HepG2 (cell line): ENCODE measurements around the gene ARHGAP33. TPM values are rescaled to one million over a fixed set of nuclear protein-coding genes. Genes with fewer than 3 reads are reported as not detected.

Experiments
- ASH2L ChIP-seq: fragments of 300-600, 200-600 bp; sonication (generic); IDR thresholded peaks from 2 replicates; pipeline ENCODE4 v1.7.0; 2017; ENCODE audit warnings: low read depth, mild to moderate bottlenecking, moderate library complexity, mixed read lengths, low read length; ENCODE audit not compliant: insufficient read length
- CEBPB ChIP-seq: IDR thresholded peaks from 2 replicates; pipeline ENCODE4 v1.6.1; 2011; ENCODE audit warnings: low read depth, low read length, improper control_type of control experiment, borderline replicate concordance
- CREM ChIP-seq, 2 experiments: sonication (generic) in 1 of 2; formaldehyde crosslinking in 1 of 2; IDR thresholded peaks; 2 replicates each; pipeline versions ENCODE4 v1.4.0 to v1.6.1; 2016 to 2020; ENCODE audit warnings: antibody characterized with exemption in 1 of 2, mild to moderate bottlenecking in 1 of 2, missing genetic modification reagents in 1 of 2
- ERF ChIP-seq: IDR thresholded peaks from 2 replicates; pipeline ENCODE4 v1.6.1; 2018; ENCODE audit warnings: missing biosample characterization, missing genetic modification reagents
- ETV5 ChIP-seq: IDR thresholded peaks from 2 replicates; pipeline ENCODE4 v1.6.1; 2018; ENCODE audit warnings: missing biosample characterization, missing genetic modification reagents, inconsistent platforms, borderline replicate concordance
- FOXA3 ChIP-seq: IDR thresholded peaks from 2 replicates; pipeline ENCODE4 v1.6.1; 2016; ENCODE audit warnings: missing genetic modification reagents, missing compliant biosample characterization
- HNF4G ChIP-seq, 2 experiments: sonication (generic) in 1 of 2; formaldehyde crosslinking in 1 of 2; IDR thresholded peaks; 2 replicates each; pipeline versions ENCODE4 v1.4.0 to v1.6.1; 2011 to 2020; ENCODE audit warnings: borderline replicate concordance in 2 of 2, low read depth in 2 of 2, mild to moderate bottlenecking in 2 of 2, low read length in 1 of 2, missing genetic modification reagents in 1 of 2, moderate library complexity in 1 of 2
- NR2F2 ChIP-seq: IDR thresholded peaks from 2 replicates; pipeline ENCODE4 v1.6.1; 2012; ENCODE audit warnings: low read depth, inconsistent platforms, borderline replicate concordance
- SOX6 ChIP-seq, 2 experiments: fragments of 450-650 bp in 1 of 2; sonication (generic) in 1 of 2; formaldehyde crosslinking in 1 of 2; IDR thresholded peaks; 2 replicates each; pipeline versions ENCODE4 v1.4.0 to v1.6.1; 2017 to 2020; ENCODE audit warnings: antibody characterized with exemption in 1 of 2, mild to moderate bottlenecking in 1 of 2, missing genetic modification reagents in 1 of 2
- SPEN ChIP-seq: sonication (generic); formaldehyde crosslinking; IDR thresholded peaks from 2 replicates; pipeline ENCODE4 v1.5.1; 2020; ENCODE audit warnings: low read depth, mild to moderate bottlenecking, missing genetic modification reagents
- ZNF292 ChIP-seq: sonication (generic); formaldehyde crosslinking; IDR thresholded peaks from 2 replicates; pipeline ENCODE4 v1.8.1; 2022; ENCODE audit warnings: mild to moderate bottlenecking, low read depth, missing genetic modification reagents, borderline replicate concordance
- ZNF350 ChIP-seq: sonication (generic); formaldehyde crosslinking; IDR thresholded peaks from 2 replicates; pipeline ENCODE4 v1.4.0; 2020; ENCODE audit warnings: mild to moderate bottlenecking, low read depth, missing genetic modification reagents, borderline replicate concordance
- ZNF460 ChIP-seq: sonication (generic); formaldehyde crosslinking; IDR thresholded peaks from 2 replicates; pipeline ENCODE4 v1.5.1; 2020; ENCODE audit warnings: missing genetic modification reagents, mild to moderate bottlenecking, borderline replicate concordance
- ZNF878 ChIP-seq: sonication (generic); formaldehyde crosslinking; IDR thresholded peaks from 2 replicates; pipeline ENCODE4 v1.8.1; 2023; ENCODE audit warnings: mild to moderate bottlenecking, missing genetic modification reagents, moderate library complexity
- polyA plus RNA-seq, 8 experiments: library from polyadenylated mRNA; depleted of rRNA in 3 of 8; stranded (reverse) in 7 of 8; unstranded in 1 of 8; fragments of >200 nt; fragmentation: Illumina TruSeq in 4 of 8; extraction: Trizol in 4 of 8; gene quantifications; 2 replicates each; pipeline versions ENCODE4 v1.2.1 to v1.2.3, GENCODE V29; 2011 to 2016; ENCODE audit warnings: low read depth in 4 of 8, missing spikeins in 1 of 8, mixed read lengths in 1 of 8; ENCODE audit not compliant: insufficient read depth in 1 of 8
- total RNA-seq, 5 experiments: library from RNA; depleted of rRNA; stranded (reverse); fragments of >200 nt; fragmentation: Illumina TruSeq; extraction: Trizol; gene quantifications; 2 replicates each; pipeline ENCODE4 v1.2.3, GENCODE V29; 2016; ENCODE audit warnings: low read depth in 1 of 5
- TF ChIP-seq, protein P1 (sequence below): sonication (generic); formaldehyde crosslinking; IDR thresholded peaks from 2 replicates; pipeline ENCODE4 v1.8.0; 2022; ENCODE audit warnings: missing genetic modification reagents, mild to moderate bottlenecking, borderline replicate concordance
- TF ChIP-seq, protein P2 (sequence below): sonication (generic); formaldehyde crosslinking; IDR thresholded peaks from 2 replicates; pipeline ENCODE4 v1.4.0; 2020; ENCODE audit warnings: missing genetic modification reagents
- TF ChIP-seq, protein P3 (sequence below): sonication (generic); formaldehyde crosslinking; IDR thresholded peaks from 2 replicates; pipeline ENCODE4 v1.4.0; 2020; ENCODE audit warnings: missing genetic modification reagents, mild to moderate bottlenecking, borderline replicate concordance
- TF ChIP-seq, protein P4 (sequence below): sonication (generic); formaldehyde crosslinking; conservative IDR thresholded peaks from 2 replicates; pipeline ENCODE4 v1.8.0; 2022; ENCODE audit warnings: mild to moderate bottlenecking, moderate library complexity, missing genetic modification reagents
- TF ChIP-seq, protein P5 (sequence below): sonication (generic); formaldehyde crosslinking; IDR thresholded peaks from 2 replicates; pipeline ENCODE4 v1.8.0; 2022; ENCODE audit warnings: mild to moderate bottlenecking, missing genetic modification reagents

Gene ARHGAP33
- total and polyA plus RNA-seq, 2 of the 13 experiments (the other 11 are each of a cell fraction or from before 2014, with no cell fraction given): 1.3 to 2.7 TPM

DNA sequence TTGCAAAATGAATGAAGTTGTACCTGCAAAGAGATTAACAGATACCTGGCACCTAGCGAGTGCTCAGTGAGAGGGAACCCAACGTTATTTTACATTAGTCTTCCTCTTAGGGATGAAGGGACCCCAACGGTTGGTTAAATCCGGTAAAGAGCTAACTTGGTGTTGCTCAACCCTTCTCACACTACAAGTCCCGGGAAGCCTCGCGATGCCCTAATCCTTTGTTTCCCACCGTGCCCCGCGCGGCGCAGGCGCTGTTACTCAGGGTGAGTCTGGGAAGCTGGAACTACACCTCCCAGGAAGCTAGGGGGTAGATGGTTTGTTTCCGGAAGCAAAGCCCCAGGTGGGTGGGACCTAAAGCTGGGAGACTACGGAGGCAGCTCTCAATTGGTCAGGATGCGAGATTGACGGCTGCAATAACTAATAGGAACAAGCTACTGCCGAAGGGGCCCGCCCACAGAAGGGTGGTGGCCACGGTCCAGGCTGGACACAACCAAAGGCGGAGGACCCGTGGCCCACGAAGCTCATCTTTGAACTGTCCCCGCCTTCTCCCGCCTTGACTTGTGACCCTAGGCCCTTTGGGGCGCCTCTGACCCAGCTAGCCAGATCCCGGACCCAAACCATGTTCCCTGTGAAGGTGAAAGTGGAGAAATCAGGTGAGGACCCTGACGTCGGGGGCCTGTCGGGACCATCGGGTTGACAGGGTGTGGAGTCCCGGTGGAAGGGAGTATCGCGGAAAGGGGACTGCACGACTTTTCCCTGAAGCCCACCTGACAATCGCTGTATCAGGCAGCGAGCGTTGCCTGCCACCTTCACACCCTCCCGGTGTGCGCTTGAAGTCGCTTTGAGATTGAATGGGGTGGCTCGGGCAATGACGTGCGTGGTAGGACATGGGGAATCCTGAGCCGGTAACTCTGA, 27.0 kb upstream of the ARHGAP33 start, which contains the start of gene LIN37 (continued):
- TF ChIP-seq, protein P1, sequence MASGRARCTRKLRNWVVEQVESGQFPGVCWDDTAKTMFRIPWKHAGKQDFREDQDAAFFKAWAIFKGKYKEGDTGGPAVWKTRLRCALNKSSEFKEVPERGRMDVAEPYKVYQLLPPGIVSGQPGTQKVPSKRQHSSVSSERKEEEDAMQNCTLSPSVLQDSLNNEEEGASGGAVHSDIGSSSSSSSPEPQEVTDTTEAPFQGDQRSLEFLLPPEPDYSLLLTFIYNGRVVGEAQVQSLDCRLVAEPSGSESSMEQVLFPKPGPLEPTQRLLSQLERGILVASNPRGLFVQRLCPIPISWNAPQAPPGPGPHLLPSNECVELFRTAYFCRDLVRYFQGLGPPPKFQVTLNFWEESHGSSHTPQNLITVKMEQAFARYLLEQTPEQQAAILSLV: peak; percentile 32; the same call in 1 of the 2 replicates
- TF ChIP-seq HNF4G (IDR thresholded peaks at IDR 0.05; ENCODE audit: borderline replicate concordance, low read depth, low read length): peak; percentile 63; the same call in 1 of the 2 replicates
- TF ChIP-seq HNF4G (CRISPR knock-in tag; IDR thresholded peaks at IDR 0.05; ENCODE audit: borderline replicate concordance, low read depth): no peak
- no peak for TF ChIP-seq ZNF460 (CRISPR knock-in tag)
- TF ChIP-seq SPEN (CRISPR knock-in tag): peak; percentile 78; the same call in 1 of the 2 replicates
- peak; percentile 41 for TF ChIP-seq FOXA3
- no peak for TF ChIP-seq ZNF878
- TF ChIP-seq ZNF292 (CRISPR knock-in tag): no peak
- TF ChIP-seq CEBPB: peak; percentile 97
- peak; percentile 99 for TF ChIP-seq CREM (IDR thresholded peaks at IDR 0.05)
- TF ChIP-seq CREM (CRISPR knock-in tag; IDR thresholded peaks at IDR 0.05): no peak
- TF ChIP-seq, protein P2, sequence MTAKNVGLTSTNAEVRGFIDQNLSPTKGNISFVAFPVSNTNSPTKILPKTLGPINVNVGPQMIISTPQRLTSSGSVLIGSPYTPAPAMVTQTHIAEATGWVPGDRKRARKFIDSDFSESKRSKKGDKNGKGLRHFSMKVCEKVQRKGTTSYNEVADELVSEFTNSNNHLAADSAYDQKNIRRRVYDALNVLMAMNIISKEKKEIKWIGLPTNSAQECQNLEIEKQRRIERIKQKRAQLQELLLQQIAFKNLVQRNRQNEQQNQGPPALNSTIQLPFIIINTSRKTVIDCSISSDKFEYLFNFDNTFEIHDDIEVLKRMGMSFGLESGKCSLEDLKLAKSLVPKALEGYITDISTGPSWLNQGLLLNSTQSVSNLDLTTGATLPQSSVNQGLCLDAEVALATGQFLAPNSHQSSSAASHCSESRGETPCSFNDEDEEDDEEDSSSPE: peak; percentile 56; the same call in 1 of the 2 replicates
- peak; percentile 74; the same call in 1 of the 2 replicates for TF ChIP-seq NR2F2
- TF ChIP-seq SOX6 (IDR thresholded peaks at IDR 0.05): no peak
- peak; percentile 50 for TF ChIP-seq SOX6 (CRISPR knock-in tag; IDR thresholded peaks at IDR 0.05)
- peak; percentile 64; the same call in 1 of the 2 replicates for TF ChIP-seq ERF (CRISPR knock-in tag)
- TF ChIP-seq, protein P3, sequence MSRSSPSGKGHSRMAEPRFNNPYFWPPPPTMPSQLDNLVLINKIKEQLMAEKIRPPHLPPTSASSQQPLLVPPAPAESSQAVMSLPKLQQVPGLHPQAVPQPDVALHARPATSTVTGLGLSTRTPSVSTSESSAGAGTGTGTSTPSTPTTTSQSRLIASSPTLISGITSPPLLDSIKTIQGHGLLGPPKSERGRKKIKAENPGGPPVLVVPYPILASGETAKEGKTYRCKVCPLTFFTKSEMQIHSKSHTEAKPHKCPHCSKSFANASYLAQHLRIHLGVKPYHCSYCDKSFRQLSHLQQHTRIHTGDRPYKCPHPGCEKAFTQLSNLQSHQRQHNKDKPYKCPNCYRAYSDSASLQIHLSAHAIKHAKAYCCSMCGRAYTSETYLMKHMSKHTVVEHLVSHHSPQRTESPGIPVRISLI (CRISPR knock-in tag): peak; percentile 35; the same call in 1 of the 2 replicates
- TF ChIP-seq, protein P4, sequence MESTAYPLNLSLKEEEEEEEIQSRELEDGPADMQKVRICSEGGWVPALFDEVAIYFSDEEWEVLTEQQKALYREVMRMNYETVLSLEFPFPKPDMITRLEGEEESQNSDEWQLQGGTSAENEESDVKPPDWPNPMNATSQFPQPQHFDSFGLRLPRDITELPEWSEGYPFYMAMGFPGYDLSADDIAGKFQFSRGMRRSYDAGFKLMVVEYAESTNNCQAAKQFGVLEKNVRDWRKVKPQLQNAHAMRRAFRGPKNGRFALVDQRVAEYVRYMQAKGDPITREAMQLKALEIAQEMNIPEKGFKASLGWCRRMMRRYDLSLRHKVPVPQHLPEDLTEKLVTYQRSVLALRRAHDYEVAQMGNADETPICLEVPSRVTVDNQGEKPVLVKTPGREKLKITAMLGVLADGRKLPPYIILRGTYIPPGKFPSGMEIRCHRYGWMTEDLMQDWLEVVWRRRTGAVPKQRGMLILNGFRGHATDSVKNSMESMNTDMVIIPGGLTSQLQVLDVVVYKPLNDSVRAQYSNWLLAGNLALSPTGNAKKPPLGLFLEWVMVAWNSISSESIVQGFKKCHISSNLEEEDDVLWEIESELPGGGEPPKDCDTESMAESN (CRISPR knock-in tag): no peak
- TF ChIP-seq ZNF350: peak; percentile 85
- TF ChIP-seq ETV5 (CRISPR knock-in tag): peak; percentile 71; the same call in 1 of the 2 replicates
- TF ChIP-seq, protein P5, sequence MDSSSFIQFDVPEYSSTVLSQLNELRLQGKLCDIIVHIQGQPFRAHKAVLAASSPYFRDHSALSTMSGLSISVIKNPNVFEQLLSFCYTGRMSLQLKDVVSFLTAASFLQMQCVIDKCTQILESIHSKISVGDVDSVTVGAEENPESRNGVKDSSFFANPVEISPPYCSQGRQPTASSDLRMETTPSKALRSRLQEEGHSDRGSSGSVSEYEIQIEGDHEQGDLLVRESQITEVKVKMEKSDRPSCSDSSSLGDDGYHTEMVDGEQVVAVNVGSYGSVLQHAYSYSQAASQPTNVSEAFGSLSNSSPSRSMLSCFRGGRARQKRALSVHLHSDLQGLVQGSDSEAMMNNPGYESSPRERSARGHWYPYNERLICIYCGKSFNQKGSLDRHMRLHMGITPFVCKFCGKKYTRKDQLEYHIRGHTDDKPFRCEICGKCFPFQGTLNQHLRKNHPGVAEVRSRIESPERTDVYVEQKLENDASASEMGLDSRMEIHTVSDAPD: peak; percentile 74; the same call in 1 of the 2 replicates
- peak; percentile 61 for TF ChIP-seq ASH2L
